IPS-15b (cell line): ENCODE data around the gene ITIH2.
"Not testable (repeated sequence)": the region's sequence is repeated elsewhere in the genome, so short reads cannot be mapped to it uniquely, and the experiment has no call there.

Experiments
- H3K27me3 ChIP-seq: one replicate; pipeline ENCODE4 v1.6.1; 2013; ENCODE audit warnings: low read length; ENCODE audit not compliant: control insufficient read depth, insufficient read depth
- H3K36me3 ChIP-seq: one replicate; pipeline ENCODE4 v1.6.1; 2013; ENCODE audit warnings: low read length; ENCODE audit not compliant: control insufficient read depth, insufficient read depth
- H3K4me1 ChIP-seq: one replicate; pipeline ENCODE4 v1.6.1; 2013; ENCODE audit warnings: mild to moderate bottlenecking, low read length; ENCODE audit not compliant: control insufficient read depth, insufficient read depth
- H3K4me3 ChIP-seq: one replicate; pipeline ENCODE4 v1.5.1; 2013; ENCODE audit warnings: low read depth, low read length
- H3K9ac ChIP-seq: one replicate; pipeline ENCODE4 v1.6.1; 2013; ENCODE audit warnings: low read depth, mild to moderate bottlenecking, low read length
- H3K9me3 ChIP-seq: one replicate; pipeline ENCODE4 v1.6.1; 2013; ENCODE audit warnings: mild to moderate bottlenecking, low read length; ENCODE audit not compliant: control insufficient read depth, insufficient read depth

The ITIH2 gene

GRCh38 chr10:7701158-7701742, 1.9 kb upstream of the ITIH2 start:
- H3K27me3 ChIP-seq = no peaks in the 10 kb centered on the region
- H3K4me1 ChIP-seq = no peaks in the 10 kb centered on the region
- H3K4me3 ChIP-seq = no peak overlapping the region
- H3K9me3 ChIP-seq = no peaks in the 10 kb centered on the region
- no peak overlapping the region for H3K9ac ChIP-seq
- H3K36me3 ChIP-seq = no peaks in the 10 kb centered on the region

- H3K27me3 ChIP-seq = no peaks in the 10 kb centered on the region
- no peaks in the 10 kb centered on the region for H3K4me1 ChIP-seq
- H3K36me3 ChIP-seq = no peaks in the 10 kb centered on the region
- H3K9ac ChIP-seq = no peak overlapping the region
- no peaks in the 10 kb centered on the region for H3K9me3 ChIP-seq
- H3K4me3 ChIP-seq = no peak overlapping the region
Observed at GRCh38 chr10:7702288-7702812, 766 bp upstream of the ITIH2 start.

GRCh38 chr10:7704071-7705016, 1.2 kb downstream of the ITIH2 start:
- Histone ChIP-seq H3K4me3 (no peak overlapping the region), H3K9ac (no peak overlapping the region), H3K9me3 (no peaks in the 10 kb centered on the region), H3K36me3 (no peaks in the 10 kb centered on the region), H3K27me3 (no peaks in the 10 kb centered on the region), H3K4me1 (no peaks in the 10 kb centered on the region)

GRCh38 chr10:7705341-7705740, 2.2 kb downstream of the ITIH2 start:
- no peak overlapping the region for H3K9ac ChIP-seq
- no peak overlapping the region for H3K4me3 ChIP-seq

GRCh38 chr10:7706534-7707073, 3.5 kb downstream of the ITIH2 start:
- no peaks in the 10 kb centered on the region for H3K9me3 ChIP-seq
- H3K27me3 ChIP-seq = no peaks in the 10 kb centered on the region
- no peak overlapping the region for H3K4me3 ChIP-seq
- no peaks in the 10 kb centered on the region for H3K4me1 ChIP-seq
- H3K9ac ChIP-seq = no peak overlapping the region
- no peaks in the 10 kb centered on the region for H3K36me3 ChIP-seq

More at GRCh38 chr10:7705341-7705740, 2.2 kb downstream of the ITIH2 start:
- Histone ChIP-seq H3K36me3 (no peaks in the 10 kb centered on the region), H3K4me1 (no peaks in the 10 kb centered on the region), H3K9me3 (no peaks in the 10 kb centered on the region), H3K27me3 (no peaks in the 10 kb centered on the region)

GRCh38 chr10:7707102-7707501, 4.0 kb downstream of the ITIH2 start:
- Histone ChIP-seq H3K9ac (no peak overlapping the region), H3K27me3 (no peaks in the 10 kb centered on the region), H3K36me3 (no peaks in the 10 kb centered on the region), H3K9me3 (no peaks in the 10 kb centered on the region), H3K4me1 (no peaks in the 10 kb centered on the region), H3K4me3 (no peak overlapping the region)

GRCh38 chr10:7707858-7708622, 4.9 kb downstream of the ITIH2 start:
- no peaks in the 10 kb centered on the region for H3K27me3 ChIP-seq

GRCh38 chr10:7708832-7709231, 5.7 kb downstream of the ITIH2 start:
- Histone ChIP-seq H3K36me3 (no peaks in the 10 kb centered on the region), H3K4me1 (no peaks in the 10 kb centered on the region), H3K27me3 (no peaks in the 10 kb centered on the region), H3K9me3 (no peaks in the 10 kb centered on the region), H3K4me3 (no peak overlapping the region), H3K9ac (no peak overlapping the region)

More at GRCh38 chr10:7707858-7708622, 4.9 kb downstream of the ITIH2 start:
- no peaks in the 10 kb centered on the region for H3K9me3 ChIP-seq
- no peak overlapping the region for H3K4me3 ChIP-seq
- H3K9ac ChIP-seq = no peak overlapping the region
- H3K36me3 ChIP-seq = no peaks in the 10 kb centered on the region
- H3K4me1 ChIP-seq = no peaks in the 10 kb centered on the region

GRCh38 chr10:7710446-7710845, 7.3 kb downstream of the ITIH2 start:
- Histone ChIP-seq H3K4me3 (no peak overlapping the region), H3K9me3 (no peaks in the 10 kb centered on the region), H3K27me3 (no peaks in the 10 kb centered on the region), H3K4me1 (no peaks in the 10 kb centered on the region), H3K9ac (no peak overlapping the region), H3K36me3 (no peaks in the 10 kb centered on the region)

GRCh38 chr10:7711075-7711474, 8.0 kb downstream of the ITIH2 start:
- H3K4me3 ChIP-seq, H3K9ac ChIP-seq, H3K36me3 ChIP-seq, H3K9me3 ChIP-seq, H3K4me1 ChIP-seq, H3K27me3 ChIP-seq: not testable (repeated sequence)

- Histone ChIP-seq H3K36me3 (no peaks in the 10 kb centered on the region), H3K27me3 (no peaks in the 10 kb centered on the region), H3K4me3 (no peak overlapping the region), H3K9me3 (no peaks in the 10 kb centered on the region), H3K9ac (no peak overlapping the region), H3K4me1 (no peaks in the 10 kb centered on the region)
Observed at GRCh38 chr10:7715515-7715914, 12.4 kb downstream of the ITIH2 start.
